HCT116 (cell line): ENCODE data around the gene LYPD5. TPM values are rescaled to one million over a fixed set of nuclear protein-coding genes. Genes with fewer than 3 reads are reported as not detected.

Experiments used
- ATAC-seq: fragments of 200-7000 bp; cut with Tn5 transposase; 2 replicates; pipeline ENCODE4 v1.9.1; 2020; ENCODE audit warnings: mild to moderate bottlenecking, moderate library complexity
- BruUV-seq: library from RNA; stranded (reverse); fragments of 400-500 nt; replicated peaks from 2 replicates; lab custom pipeline; 2021; lab: Mats Ljungman, UMichigan
- CTCF ChIA-PET: fragments of 300-600 bp; sonication (Branson Sonifier 250); formaldehyde crosslinking; loops from one replicate; lab custom pipeline; 2021; ENCODE audit warnings: antibody characterized with exemption; lab: Charles Lee
- POLR2A ChIA-PET: fragments of 300-600, 350-600 bp; sonication (Branson Sonifier 250); formaldehyde crosslinking; loops from one replicate; lab custom pipeline; 2021; ENCODE audit warnings: antibody characterized with exemption; lab: Charles Lee
- RAD21 ChIA-PET, 2 experiments: fragments of 300-600 bp; sonication (Branson Sonifier 250); formaldehyde crosslinking; loops; one replicate each; lab custom pipeline; 2023; ENCODE audit warnings: low total read pairs in 2 of 2; ENCODE audit not compliant: uncharacterized antibody in 2 of 2, unreplicated experiment in 2 of 2, low non-redundant PET in 1 of 2; lab: Charles Lee
- DNase-seq: peaks from one replicate; pipeline ENCODE4 v3.0.0-alpha.2; 2010; ENCODE audit warnings: low read depth, low spot score
- H2AFZ ChIP-seq: fragments of 200-600 bp; shearing (Covaris generic), sonication (generic); 2 replicates; pipeline ENCODE4 v1.6.1; 2017; ENCODE audit warnings: low read depth, mixed run types, mixed read lengths, antibody characterized with exemption, low read length; ENCODE audit not compliant: poor library complexity, severe bottlenecking
- H3K27ac ChIP-seq: 2 replicates; pipeline ENCODE4 v1.5.1; 2012; ENCODE audit warnings: low read depth, low read length
- H3K27me3 ChIP-seq: fragments of 200-600 bp; sonication (generic); 2 replicates; pipeline ENCODE4 v1.6.1; 2016; ENCODE audit warnings: mixed run types, low read length, mixed read lengths; ENCODE audit not compliant: insufficient read depth
- H3K36me3 ChIP-seq, 2 experiments: fragments of 200-500 bp in 1 of 2; fragments of 200-600 bp in 1 of 2; sonication (Bioruptor generic) in 1 of 2; sonication (generic) in 1 of 2; 2 replicates each; pipeline versions ENCODE4 v1.5.1 to v1.6.1; 2014 to 2016; ENCODE audit warnings: low read length in 2 of 2, inconsistent platforms in 1 of 2, mixed read lengths in 1 of 2, mixed run types in 1 of 2; ENCODE audit not compliant: insufficient read depth in 2 of 2, control insufficient read depth in 1 of 2
- H3K4me1 ChIP-seq, 2 experiments: fragments of 200-600 bp in 1 of 2; sonication (generic) in 1 of 2; 2 replicates each; pipeline versions ENCODE4 v1.5.1 to v1.6.1; 2012 to 2017; ENCODE audit warnings: low read length in 2 of 2, inconsistent platforms in 1 of 2, mild to moderate bottlenecking in 1 of 2, mixed read lengths in 1 of 2, mixed run types in 1 of 2, moderate library complexity in 1 of 2; ENCODE audit not compliant: insufficient read depth in 2 of 2, control insufficient read depth in 1 of 2
- H3K4me2 ChIP-seq: fragments of 200-600 bp; sonication (generic); 2 replicates; pipeline ENCODE4 v1.6.1; 2017; ENCODE audit warnings: mixed run types, low read length, mixed read lengths
- H3K4me3 ChIP-seq, 2 experiments: fragments of 200-600 bp in 1 of 2; sonication (generic) in 1 of 2; replicated peaks in 1 of 2; 2 replicates each; pipeline ENCODE4 v1.5.1; 2011 to 2016; ENCODE audit warnings: low read length in 2 of 2, control low read depth in 1 of 2, low read depth in 1 of 2, mild to moderate bottlenecking in 1 of 2, mixed read lengths in 1 of 2, mixed run types in 1 of 2
- H3K79me2 ChIP-seq: fragments of 200-600 bp; sonication (generic); 2 replicates; pipeline ENCODE4 v1.6.1; 2017; ENCODE audit warnings: mild to moderate bottlenecking, mixed run types, low read length, moderate library complexity, mixed read lengths; ENCODE audit not compliant: insufficient read depth
- H3K9ac ChIP-seq: fragments of 200-600 bp; sonication (generic); 2 replicates; pipeline ENCODE4 v1.6.1; 2016; ENCODE audit warnings: low read length, mixed read lengths
- H3K9me2 ChIP-seq: fragments of 200-600 bp; sonication (generic), shearing (Covaris generic); 2 replicates; pipeline ENCODE4 v1.6.1; 2017; ENCODE audit warnings: mixed run types, mild to moderate bottlenecking, moderate library complexity; ENCODE audit not compliant: insufficient read depth
- H3K9me3 ChIP-seq, 2 experiments: fragments of 200-500 bp in 1 of 2; fragments of 200-600 bp in 1 of 2; sonication (Bioruptor generic) in 1 of 2; sonication (generic) in 1 of 2; 2 replicates each; pipeline ENCODE4 v1.6.1; 2014 to 2017; ENCODE audit warnings: low read length in 2 of 2, mixed read lengths in 2 of 2, inconsistent platforms in 1 of 2, low read depth in 1 of 2, mild to moderate bottlenecking in 1 of 2, mixed run types in 1 of 2, moderate library complexity in 1 of 2; ENCODE audit not compliant: control insufficient read depth in 1 of 2, insufficient read depth in 1 of 2
- H4K20me1 ChIP-seq: fragments of 200-600 bp; sonication (generic), shearing (Covaris generic); 2 replicates; pipeline ENCODE4 v1.6.1; 2017; ENCODE audit warnings: mixed run types, mild to moderate bottlenecking, moderate library complexity; ENCODE audit not compliant: insufficient read depth
- CBX3 ChIP-seq: IDR thresholded peaks from 2 replicates; pipeline ENCODE4 v1.6.1; 2012; ENCODE audit warnings: low read depth
- EGR1 ChIP-seq: IDR thresholded peaks from 2 replicates; pipeline ENCODE4 v1.6.1; 2012; ENCODE audit warnings: low read depth
- EZH2phosphoT487 ChIP-seq: fragments of 200-600 bp; IDR thresholded peaks from 2 replicates; pipeline ENCODE4 v1.6.1; 2018; ENCODE audit warnings: antibody characterized with exemption, borderline replicate concordance
- FOSL1 ChIP-seq: IDR thresholded peaks from 2 replicates; pipeline ENCODE4 v1.6.1; 2012; ENCODE audit warnings: low read depth
- JUND ChIP-seq: IDR thresholded peaks from 2 replicates; pipeline ENCODE4 v1.6.1; 2012
- POLR2AphosphoS5 ChIP-seq: IDR thresholded peaks from 2 replicates; pipeline ENCODE4 v1.6.1; 2011; ENCODE audit warnings: mild to moderate bottlenecking, low read depth, low read length, moderate library complexity
- SP1 ChIP-seq: IDR thresholded peaks from 2 replicates; pipeline ENCODE4 v1.6.1; 2012; ENCODE audit warnings: low read depth
- TCF7L2 ChIP-seq: IDR thresholded peaks from 2 replicates; pipeline ENCODE4 v1.7.0; 2011; ENCODE audit warnings: borderline replicate concordance, inconsistent platforms; ENCODE audit not compliant: insufficient read depth, insufficient read length; ENCODE audit errors: extremely low read depth
- YY1 ChIP-seq: IDR thresholded peaks from 2 replicates; pipeline ENCODE4 v1.6.1; 2011; ENCODE audit warnings: low read length, low read depth, moderate library complexity, mild to moderate bottlenecking; ENCODE audit not compliant: insufficient replicate concordance; ENCODE audit errors: extremely low read depth
- intact Hi-C: fragments of 100-400 bp; cut with micrococcal nuclease; formaldehyde crosslinking; loops from 2 replicates; pipeline ENCODE4 v1.10.0; 2022
- total RNA-seq: library from RNA; stranded (reverse); gene quantifications from one replicate; pipeline ENCODE4 v1.2.1, GENCODE V29; 2021; ENCODE audit not compliant: unreplicated experiment
- TF ChIP-seq, protein P1 (sequence below): IDR thresholded peaks from 2 replicates; pipeline ENCODE4 v1.6.1; 2011; ENCODE audit warnings: mild to moderate bottlenecking, low read length, moderate library complexity; ENCODE audit not compliant: insufficient replicate concordance; ENCODE audit errors: extremely low read depth
- TF ChIP-seq, protein P2 (sequence below): IDR thresholded peaks from 2 replicates; pipeline ENCODE4 v1.6.1; 2012

LYPD5 gene
- total RNA-seq, 1 experiment from 2014 or later, result 7.6 TPM

DNA sequence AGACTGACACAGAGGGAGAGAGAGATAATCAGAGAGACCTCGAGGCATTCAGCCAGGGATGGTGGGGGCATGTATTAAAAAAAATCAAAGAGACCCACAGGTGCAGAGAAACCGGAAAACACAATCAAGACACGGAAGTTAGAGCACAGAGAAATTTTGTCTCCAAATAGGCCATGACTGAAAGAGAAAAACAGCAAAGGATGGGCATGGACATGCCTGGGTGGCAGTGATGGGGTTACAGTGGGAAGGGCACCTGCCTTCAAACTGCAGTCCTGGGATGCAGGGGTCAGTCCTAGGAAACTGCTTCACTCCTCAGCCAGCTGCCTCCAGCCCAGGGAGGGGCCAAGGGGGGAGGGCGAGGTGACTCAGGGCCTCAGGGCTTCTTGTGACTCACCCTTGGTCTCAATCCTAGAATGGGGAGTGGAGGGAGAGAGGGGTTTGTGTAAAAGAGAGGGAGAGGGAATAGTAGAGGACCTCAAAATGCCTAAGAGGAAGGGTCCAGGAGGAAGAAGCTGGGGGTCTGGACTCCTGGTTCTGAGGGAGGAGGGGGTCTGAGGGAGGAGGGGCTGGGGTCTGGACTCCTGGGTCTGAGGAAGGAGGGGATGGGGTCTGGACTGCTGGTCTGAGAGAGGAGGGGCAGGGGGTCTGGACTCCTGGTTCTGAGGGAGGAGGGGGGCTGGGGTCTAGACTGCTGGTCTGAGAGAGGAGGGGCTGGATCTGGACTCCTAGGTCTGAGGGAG, 17.8 kb downstream of the LYPD5 start:
- ATAC-seq, result peak; percentile 69
- Histone ChIP-seq H3K9me2 (no peaks in the 10 kb centered on the region), H4K20me1 (no peaks in the 10 kb centered on the region), H3K27me3 (no peaks in the 10 kb centered on the region), H3K4me2 (peak overlapping the region; percentile 88), H3K36me3 (no peaks in the 10 kb centered on the region), H3K4me1 (peaks cover 51 to 65% of the 10 kb centered on the region in 2 experiments), H3K4me3 (peak overlapping the region; percentile 18 to 47), H3K27ac (peak overlapping the region; percentile 94), H2AFZ (no peak overlapping the region), H3K9ac (peak overlapping the region; percentile 88), H3K9me3 (no peaks in the 10 kb centered on the region), H3K79me2 (peaks cover 32% of the 10 kb centered on the region)
- peak; percentile 77 for DNase-seq
- ChIA-PET CTCF (interaction anchor here (0.6 to 1.9 kb wide), 11 partner anchors 11 to 116 kb away, joined by 3 to 34 read pairs (median 5); no protein-coding TSS in a partner anchor), POLR2A (interaction anchor here (1.2 to 1.5 kb wide), 2 partner anchors 20 to 27 kb away, joined by 4 to 5 read pairs; no protein-coding TSS in a partner anchor), RAD21 (interaction anchor here (0.6 to 1.8 kb wide), 7 partner anchors 9 to 109 kb away, joined by 3 to 9 read pairs (median 5); no protein-coding TSS in a partner anchor)
- no TSS peak for BruUV-seq
- TF ChIP-seq YY1 (peak; percentile 57), JUND (peak; percentile 92), CBX3 (peak; percentile 69; the same call in 1 of the 2 replicates), SP1 (peak; percentile 85), EGR1 (no peak), POLR2AphosphoS5 (peak; percentile 55; the same call in 1 of the 2 replicates), FOSL1 (peak; percentile 93), TCF7L2 (peak; percentile 53), EZH2phosphoT487 (no peak)
- TF ChIP-seq, protein P1, sequence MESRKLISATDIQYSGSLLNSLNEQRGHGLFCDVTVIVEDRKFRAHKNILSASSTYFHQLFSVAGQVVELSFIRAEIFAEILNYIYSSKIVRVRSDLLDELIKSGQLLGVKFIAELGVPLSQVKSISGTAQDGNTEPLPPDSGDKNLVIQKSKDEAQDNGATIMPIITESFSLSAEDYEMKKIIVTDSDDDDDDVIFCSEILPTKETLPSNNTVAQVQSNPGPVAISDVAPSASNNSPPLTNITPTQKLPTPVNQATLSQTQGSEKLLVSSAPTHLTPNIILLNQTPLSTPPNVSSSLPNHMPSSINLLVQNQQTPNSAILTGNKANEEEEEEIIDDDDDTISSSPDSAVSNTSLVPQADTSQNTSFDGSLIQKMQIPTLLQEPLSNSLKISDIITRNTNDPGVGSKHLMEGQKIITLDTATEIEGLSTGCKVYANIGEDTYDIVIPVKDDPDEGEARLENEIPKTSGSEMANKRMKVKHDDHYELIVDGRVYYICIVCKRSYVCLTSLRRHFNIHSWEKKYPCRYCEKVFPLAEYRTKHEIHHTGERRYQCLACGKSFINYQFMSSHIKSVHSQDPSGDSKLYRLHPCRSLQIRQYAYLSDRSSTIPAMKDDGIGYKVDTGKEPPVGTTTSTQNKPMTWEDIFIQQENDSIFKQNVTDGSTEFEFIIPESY, result peak; percentile 19
- TF ChIP-seq, protein P2, sequence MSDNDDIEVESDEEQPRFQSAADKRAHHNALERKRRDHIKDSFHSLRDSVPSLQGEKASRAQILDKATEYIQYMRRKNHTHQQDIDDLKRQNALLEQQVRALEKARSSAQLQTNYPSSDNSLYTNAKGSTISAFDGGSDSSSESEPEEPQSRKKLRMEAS, result peak; percentile 45; the same call in 1 of the 2 replicates
- intact Hi-C loops, result loop anchor here (2.0 to 10.0 kb wide), 2 partner anchors 26 to 110 kb away; partner anchors contain the start of gene PLAUR
